ENCODE data around the gene CASZ1. TPM values are rescaled to one million over a fixed set of nuclear protein-coding genes. Genes with fewer than 3 reads are reported as not detected.

CASZ1 gene
- total and polyA plus RNA-seq, 2 donors (not counting 3 experiments of a cell fraction or from before 2014, with no cell fraction given) = 1.5 to 5.2 TPM

DNA sequence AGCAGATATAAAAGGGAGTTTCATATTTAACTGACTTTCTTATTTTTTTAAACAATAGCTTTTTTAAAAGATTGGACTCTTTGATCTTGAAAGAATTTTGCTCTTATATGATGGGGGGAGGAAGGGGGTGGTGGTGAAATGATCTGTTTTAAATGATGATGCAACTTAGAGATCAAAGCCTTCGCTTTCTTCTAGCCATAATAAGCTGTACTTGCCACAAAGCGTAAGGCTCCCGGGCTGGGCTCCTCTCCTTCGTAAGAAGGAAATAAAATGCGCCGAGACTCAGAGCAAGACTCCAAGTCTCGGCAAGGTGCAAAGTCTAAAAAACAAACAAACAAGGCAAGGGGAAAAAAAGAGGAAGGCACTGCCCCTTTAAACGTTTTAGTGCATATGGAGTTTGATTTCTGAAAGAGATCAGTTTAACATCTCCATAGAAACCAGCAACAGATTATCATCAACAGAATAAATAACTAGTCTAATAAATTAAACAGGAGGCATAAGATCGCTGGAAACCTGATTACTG is 3.3 kb downstream of the CASZ1 start:
- Histone ChIP-seq H3K27me3 (ENCODE audit: control insufficient read depth in 2 of 2, insufficient read depth in 2 of 2, low read length in 2 of 2) (peaks cover 28 to 56% of the 10 kb centered on the region in 2 experiments), H3K4me1 (ENCODE audit: control insufficient read depth, extremely low read depth, insufficient read depth, low read length) (peaks cover 14% of the 10 kb centered on the region), H3K4me3 (replicated peaks in 1 of 3; ENCODE audit: insufficient read depth in 1 of 3, low read depth in 1 of 3, low read length in 3 of 3) (no peak overlapping the region), H3K9me3 (replicated peaks; ENCODE audit: control insufficient read depth, insufficient read depth, low read length) (no peaks in the 10 kb centered on the region), H3K27ac (ENCODE audit: insufficient read depth, low read depth, low read length) (no peak overlapping the region), H3K79me2 (ENCODE audit: control insufficient read depth, insufficient read depth, low read length) (no peaks in the 10 kb centered on the region), H3K9me1 (replicated peaks; ENCODE audit: control insufficient read depth, extremely low read depth, insufficient read depth, low read length) (no peaks in the 10 kb centered on the region), H4K20me1 (replicated peaks; ENCODE audit: control insufficient read depth, extremely low read depth, insufficient read depth, low read length) (no peaks in the 10 kb centered on the region), H3K4me2 (ENCODE audit: insufficient read depth, low read length) (no peak overlapping the region), H3K36me3 (ENCODE audit: control insufficient read depth in 2 of 2, extremely low read depth in 1 of 2, insufficient read depth in 2 of 2, low read length in 2 of 2) (no peaks in the 10 kb centered on the region), H2AFZ (ENCODE audit: low read depth, low read length) (no peak overlapping the region), H3K9ac (replicated peaks; ENCODE audit: extremely low read depth, insufficient read depth, low read length) (no peak overlapping the region)
- DNase-seq (ENCODE audit: low read depth, low spot score) (no peak), FAIRE-seq (no peak)
- ChIA-PET CTCF (interaction anchor here (1.7 kb wide), 1 partner anchor 286 kb away, joined by 3 read pairs; no protein-coding TSS in a partner anchor), POLR2A (no interaction called here)
- TF ChIP-seq, protein P1, sequence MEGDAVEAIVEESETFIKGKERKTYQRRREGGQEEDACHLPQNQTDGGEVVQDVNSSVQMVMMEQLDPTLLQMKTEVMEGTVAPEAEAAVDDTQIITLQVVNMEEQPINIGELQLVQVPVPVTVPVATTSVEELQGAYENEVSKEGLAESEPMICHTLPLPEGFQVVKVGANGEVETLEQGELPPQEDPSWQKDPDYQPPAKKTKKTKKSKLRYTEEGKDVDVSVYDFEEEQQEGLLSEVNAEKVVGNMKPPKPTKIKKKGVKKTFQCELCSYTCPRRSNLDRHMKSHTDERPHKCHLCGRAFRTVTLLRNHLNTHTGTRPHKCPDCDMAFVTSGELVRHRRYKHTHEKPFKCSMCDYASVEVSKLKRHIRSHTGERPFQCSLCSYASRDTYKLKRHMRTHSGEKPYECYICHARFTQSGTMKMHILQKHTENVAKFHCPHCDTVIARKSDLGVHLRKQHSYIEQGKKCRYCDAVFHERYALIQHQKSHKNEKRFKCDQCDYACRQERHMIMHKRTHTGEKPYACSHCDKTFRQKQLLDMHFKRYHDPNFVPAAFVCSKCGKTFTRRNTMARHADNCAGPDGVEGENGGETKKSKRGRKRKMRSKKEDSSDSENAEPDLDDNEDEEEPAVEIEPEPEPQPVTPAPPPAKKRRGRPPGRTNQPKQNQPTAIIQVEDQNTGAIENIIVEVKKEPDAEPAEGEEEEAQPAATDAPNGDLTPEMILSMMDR (IDR thresholded peaks at IDR 0.05; ENCODE audit: extremely low read depth in 1 of 2, insufficient read depth in 1 of 2, low read depth in 1 of 2, low read length in 2 of 2) = no peak
- TF ChIP-seq POLR2AphosphoS5 (IDR thresholded peaks at IDR 0.05; ENCODE audit: insufficient read depth, low read depth, low read length) (no peak), MYC (IDR thresholded peaks at IDR 0.05; ENCODE audit: low read depth, low read length) (no peak), GATA2 (IDR thresholded peaks at IDR 0.05; ENCODE audit: insufficient read depth, insufficient read length, low read depth, low read length) (no peak), FOS (IDR thresholded peaks at IDR 0.05; ENCODE audit: borderline replicate concordance, insufficient read depth, low read length) (no peak), POLR2A (IDR thresholded peaks at IDR 0.05; ENCODE audit: low read depth, low read length) (no peak), EZH2 (IDR thresholded peaks at IDR 0.05; ENCODE audit: borderline replicate concordance, low read depth, low read length, severe bottlenecking) (no peak), JUN (IDR thresholded peaks at IDR 0.05; ENCODE audit: borderline replicate concordance, insufficient read depth, insufficient read length, low read depth) (no peak)
- TF ChIP-seq, protein P2, sequence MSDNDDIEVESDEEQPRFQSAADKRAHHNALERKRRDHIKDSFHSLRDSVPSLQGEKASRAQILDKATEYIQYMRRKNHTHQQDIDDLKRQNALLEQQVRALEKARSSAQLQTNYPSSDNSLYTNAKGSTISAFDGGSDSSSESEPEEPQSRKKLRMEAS (IDR thresholded peaks at IDR 0.05; ENCODE audit: insufficient read depth, insufficient read length) = no peak
- dilution Hi-C loops (cut with MboI; ENCODE audit: extremely low pct_ligation_motif_present, low sequenced_read_pairs) (no loop called here), intact Hi-C loops (cut with micrococcal nuclease) (loop anchor here (1.0 kb wide), 1 partner anchor 286 kb away; no protein-coding TSS in a partner anchor)
- no TSS peak for BruUV-seq (replicated peaks)
